Prostate gland (tissue), 2 donors: Measurements from ENCODE around the gene MATN1. TPM values are rescaled to one million over a fixed set of nuclear protein-coding genes. Genes with fewer than 3 reads are reported as not detected.

Experiments
- DNase-seq: peaks from one replicate; pipeline ENCODE4 v3.0.0-alpha.2; 2019; ENCODE audit warnings: low spot score
- H3K27ac ChIP-seq, 2 donors: fragments of 200-600 bp; sonication (generic); 2 replicates each; pipeline ENCODE4 v1.5.1; 2017 to 2019
- H3K27me3 ChIP-seq: fragments of 200-600 bp; sonication (generic); replicated peaks from 2 replicates; pipeline ENCODE4 v1.5.1; 2019; ENCODE audit not compliant: insufficient read depth
- H3K36me3 ChIP-seq, 2 donors: fragments of 200-600 bp; sonication (generic); 1 replicate in 1 of 2; 2 replicates in 1 of 2; pipeline versions ENCODE4 v1.5.1 to v1.8.1; 2017 to 2019
- H3K4me1 ChIP-seq: fragments of 200-600 bp; sonication (generic); replicated peaks from 2 replicates; pipeline ENCODE4 v1.5.1; 2019
- H3K4me3 ChIP-seq, 2 donors: fragments of 200-600 bp; sonication (generic); 2 replicates each; pipeline ENCODE4 v1.5.1; 2017 to 2019
- H3K9me3 ChIP-seq: fragments of 200-600 bp; sonication (generic); 2 replicates; pipeline ENCODE4 v1.5.1; 2017
- POLR2A ChIP-seq: fragments of 450-650 bp; IDR thresholded peaks from one replicate; pipeline ENCODE4 v1.6.1; 2016; ENCODE audit warnings: antibody characterized with exemption, mild to moderate bottlenecking
- POLR2AphosphoS5 ChIP-seq: sonication (generic); formaldehyde crosslinking; IDR thresholded peaks from one replicate; pipeline ENCODE4 v1.6.1; 2017; ENCODE audit warnings: antibody characterized with exemption
- WGBS: methylation state at CpG from one replicate; pipeline ENCODE4 v1.1.5; 2018; 5-methylcytosine and 5-hydroxymethylcytosine counted together
- intact Hi-C: fragments of 100-400 bp; cut with DNase I; formaldehyde crosslinking; loops from one replicate; pipeline ENCODE4 v1.14.2; 2022
- total RNA-seq, 2 donors: library from RNA; depleted of rRNA; stranded (reverse); fragments of >200 nt; gene quantifications; one replicate each; pipeline ENCODE4 v1.1.0, GENCODE V29; 2016
- TF ChIP-seq, protein P1 (sequence below), 4 experiments: fragments of 200-600 bp in 2 of 4; fragments of 450-650 bp in 2 of 4; sonication (generic) in 2 of 4; IDR thresholded peaks; 1 replicate in 3 of 4; 2 replicates in 1 of 4; pipeline ENCODE4 v1.5.1; 2016 to 2019; ENCODE audit warnings: antibody characterized with exemption in 4 of 4, mild to moderate bottlenecking in 2 of 4, moderate library complexity in 2 of 4

Gene MATN1
- total RNA-seq, 2 donors from 2014 or later, result 0.34 TPM; not detected in 1

DNA sequence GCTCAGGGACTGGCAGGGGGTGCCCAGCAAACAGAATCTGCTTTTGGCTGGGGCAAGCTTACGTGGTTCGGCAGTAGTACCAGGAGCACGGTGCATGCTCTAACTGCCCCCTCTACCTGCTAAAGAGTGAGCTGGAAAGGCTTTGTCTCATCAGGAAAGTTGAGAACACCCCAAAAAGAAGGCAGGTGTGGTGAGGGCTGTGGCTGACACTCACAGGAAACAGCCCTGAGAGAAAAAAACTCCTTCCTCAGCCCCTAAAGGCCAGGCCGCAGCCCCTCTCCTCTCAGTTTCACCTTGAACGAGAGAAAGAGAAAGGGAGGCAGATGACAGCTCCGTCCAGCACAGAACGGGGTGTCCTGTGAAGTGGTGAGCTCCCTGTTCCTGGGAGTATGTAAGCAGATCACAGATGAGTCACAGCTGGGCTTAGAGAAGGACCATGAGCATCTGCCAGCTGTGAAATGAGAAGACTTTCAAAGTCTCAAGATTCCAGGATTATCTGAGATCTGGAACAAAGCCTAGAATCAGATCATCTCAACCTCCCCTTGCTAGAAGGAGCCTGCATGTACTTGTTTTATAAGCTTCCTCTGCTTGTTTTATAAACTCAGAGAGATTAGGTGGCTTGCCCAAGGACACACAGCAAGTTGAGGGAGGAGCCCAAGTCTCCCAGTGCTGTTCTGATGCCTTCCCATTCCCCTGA lies 20.8 kb upstream of the MATN1 start:
- H3K36me3 ChIP-seq, result no peaks in the 10 kb centered on the region
- H3K9me3 ChIP-seq, result no peaks in the 10 kb centered on the region
- no peaks in the 10 kb centered on the region for H3K27me3 ChIP-seq
- intact Hi-C loops, result no loop called here
- no peak overlapping the region for H3K4me3 ChIP-seq
- H3K27ac ChIP-seq, result no peak overlapping the region
- DNase-seq, result no peak
- TF ChIP-seq POLR2AphosphoS5 (no peak), POLR2A (no peak)
- TF ChIP-seq, protein P1, sequence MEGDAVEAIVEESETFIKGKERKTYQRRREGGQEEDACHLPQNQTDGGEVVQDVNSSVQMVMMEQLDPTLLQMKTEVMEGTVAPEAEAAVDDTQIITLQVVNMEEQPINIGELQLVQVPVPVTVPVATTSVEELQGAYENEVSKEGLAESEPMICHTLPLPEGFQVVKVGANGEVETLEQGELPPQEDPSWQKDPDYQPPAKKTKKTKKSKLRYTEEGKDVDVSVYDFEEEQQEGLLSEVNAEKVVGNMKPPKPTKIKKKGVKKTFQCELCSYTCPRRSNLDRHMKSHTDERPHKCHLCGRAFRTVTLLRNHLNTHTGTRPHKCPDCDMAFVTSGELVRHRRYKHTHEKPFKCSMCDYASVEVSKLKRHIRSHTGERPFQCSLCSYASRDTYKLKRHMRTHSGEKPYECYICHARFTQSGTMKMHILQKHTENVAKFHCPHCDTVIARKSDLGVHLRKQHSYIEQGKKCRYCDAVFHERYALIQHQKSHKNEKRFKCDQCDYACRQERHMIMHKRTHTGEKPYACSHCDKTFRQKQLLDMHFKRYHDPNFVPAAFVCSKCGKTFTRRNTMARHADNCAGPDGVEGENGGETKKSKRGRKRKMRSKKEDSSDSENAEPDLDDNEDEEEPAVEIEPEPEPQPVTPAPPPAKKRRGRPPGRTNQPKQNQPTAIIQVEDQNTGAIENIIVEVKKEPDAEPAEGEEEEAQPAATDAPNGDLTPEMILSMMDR (IDR thresholded peaks at IDR 0.05), result no peak
- WGBS, result 70% methylated on average over 7 of the region's 7 CpGs
- H3K4me1 ChIP-seq, result no peaks in the 10 kb centered on the region

DNA sequence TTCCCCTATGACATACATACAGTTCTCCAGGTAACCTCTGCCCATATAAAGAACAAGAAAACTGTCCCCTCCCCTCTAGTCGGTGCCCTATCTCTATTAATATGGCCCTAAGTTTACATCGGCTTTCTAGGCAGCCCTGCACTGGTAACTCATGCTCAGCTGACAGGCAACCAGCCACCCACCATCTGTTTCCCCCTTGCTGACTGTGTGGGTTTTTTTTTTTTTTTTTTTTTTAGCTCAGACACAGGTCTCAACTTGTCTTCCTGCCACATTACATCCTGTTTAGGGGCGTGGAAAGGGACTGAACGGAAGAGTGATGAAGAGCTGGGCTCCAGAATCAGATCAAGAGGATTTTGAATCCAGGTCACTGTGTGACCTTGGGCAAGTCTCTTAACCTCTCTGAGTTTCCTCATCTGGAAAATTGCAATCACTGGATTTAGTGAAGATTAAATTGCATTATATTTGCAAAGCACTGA lies 20.2 kb upstream of the MATN1 start:
- Histone ChIP-seq H3K9me3 (no peaks in the 10 kb centered on the region), H3K36me3 (no peaks in the 10 kb centered on the region), H3K27ac (no peak overlapping the region), H3K4me3 (no peak overlapping the region), H3K27me3 (no peaks in the 10 kb centered on the region), H3K4me1 (no peaks in the 10 kb centered on the region)
- WGBS, result 52% methylated on average over 4 of the region's 4 CpGs
- intact Hi-C loops, result no loop called here
- no peak for DNase-seq
- no peak for TF ChIP-seq POLR2A
- TF ChIP-seq, protein P1 (IDR thresholded peaks at IDR 0.05), result no peak
- TF ChIP-seq POLR2AphosphoS5, result no peak

- no peak overlapping the region for H3K27ac ChIP-seq
- no peaks in the 10 kb centered on the region for H3K27me3 ChIP-seq
- H3K36me3 ChIP-seq, result no peaks in the 10 kb centered on the region
- TF ChIP-seq POLR2AphosphoS5 (no peak), POLR2A (no peak)
- TF ChIP-seq, protein P1 (IDR thresholded peaks at IDR 0.05), result no peak
- DNase-seq, result no peak
- no peaks in the 10 kb centered on the region for H3K4me1 ChIP-seq
- H3K9me3 ChIP-seq, result no peaks in the 10 kb centered on the region
- WGBS, result 91% methylated on average over 3 of the region's 3 CpGs
- intact Hi-C loops, result no loop called here
- H3K4me3 ChIP-seq, result no peak overlapping the region
Observed at GRCh38 chr1:30742963-30743559, 19.7 kb upstream of the MATN1 start.

- DNase-seq, result no peak
- Histone ChIP-seq H3K4me1 (no peaks in the 10 kb centered on the region), H3K9me3 (no peaks in the 10 kb centered on the region), H3K36me3 (no peaks in the 10 kb centered on the region), H3K27ac (no peak overlapping the region), H3K27me3 (no peaks in the 10 kb centered on the region), H3K4me3 (no peak overlapping the region)
- intact Hi-C loops, result no loop called here
- TF ChIP-seq POLR2AphosphoS5 (no peak), POLR2A (no peak)
- 86% methylated on average over 10 of the region's 11 CpGs for WGBS
Observed at GRCh38 chr1:30742300-30742962, 19.0 kb upstream of the MATN1 start.

DNA sequence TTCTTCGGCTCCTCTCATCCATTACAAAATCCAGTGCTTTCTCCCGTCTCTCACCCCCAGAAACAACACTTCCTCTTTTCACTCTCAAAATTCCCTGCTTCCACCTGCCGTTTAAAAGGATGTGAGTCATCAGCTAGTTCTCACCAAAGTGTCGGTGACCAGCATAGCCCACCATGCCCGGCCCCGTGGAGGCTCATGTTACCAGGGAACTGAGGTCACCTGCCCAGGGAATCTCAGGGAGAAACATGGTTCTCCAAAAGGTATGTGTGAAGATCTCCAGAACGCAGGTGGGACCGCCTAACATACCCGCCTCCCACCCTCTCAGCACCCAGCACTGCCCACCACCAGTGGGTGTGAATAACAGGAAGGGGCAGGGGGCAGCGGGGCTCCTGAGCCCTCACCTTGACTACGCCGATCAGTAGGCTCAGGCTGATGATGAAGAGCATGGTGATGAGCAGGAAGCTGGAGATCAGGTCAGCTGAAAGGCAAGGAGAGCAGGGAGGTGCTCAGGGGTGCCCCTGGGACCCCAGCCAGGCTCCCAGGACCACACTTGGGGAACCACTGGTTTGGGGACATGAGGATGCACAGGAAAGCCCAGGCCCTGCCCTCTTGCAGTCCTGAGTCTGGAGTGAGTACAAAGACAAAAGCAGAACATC lies 18.0 kb upstream of the MATN1 start:
- no peaks in the 10 kb centered on the region for H3K36me3 ChIP-seq
- H3K27ac ChIP-seq, result no peak overlapping the region
- H3K4me1 ChIP-seq, result no peaks in the 10 kb centered on the region
- no peak for DNase-seq
- no peaks in the 10 kb centered on the region for H3K9me3 ChIP-seq
- intact Hi-C loops, result no loop called here
- TF ChIP-seq, protein P1 (IDR thresholded peaks at IDR 0.05), result no peak
- TF ChIP-seq POLR2AphosphoS5 (no peak), POLR2A (no peak)
- H3K27me3 ChIP-seq, result no peaks in the 10 kb centered on the region
- 69% methylated on average over 12 of the region's 12 CpGs for WGBS
- no peak overlapping the region for H3K4me3 ChIP-seq
